Stimulated activated naive CD8-positive, alpha-beta T cell treated with anti-CD3 and anti-CD28 coated beads, Interleukin-15, Interleukin-2, amounts not matched to agents 100 U/mL and 50 U/mL, for 24 hours (primary cell): ENCODE data around the gene UIMC1.
"Not testable (repeated sequence)": the region's sequence is repeated elsewhere in the genome, so short reads cannot be mapped to it uniquely, and the experiment has no call there.

ENCODE experiments used
- ATAC-seq: fragments of 150-1000 bp; cut with Tn5 transposase; one replicate; pipeline ENCODE4 v1.10.0; 2021
- DNase-seq: peaks from one replicate; pipeline ENCODE4 v3.0.0; 2021

UIMC1 gene

GRCh38 chr5:176883700-176884570, 122.6 kb downstream of the UIMC1 start:
- DNase-seq: no peak
- ATAC-seq: no peak

GRCh38 chr5:176882567-176882903, 124.0 kb downstream of the UIMC1 start:
- ATAC-seq (no peak), DNase-seq (no peak)

GRCh38 chr5:176881816-176882566, 124.6 kb downstream of the UIMC1 start:
- ATAC-seq: no peak
- no peak for DNase-seq

DNA sequence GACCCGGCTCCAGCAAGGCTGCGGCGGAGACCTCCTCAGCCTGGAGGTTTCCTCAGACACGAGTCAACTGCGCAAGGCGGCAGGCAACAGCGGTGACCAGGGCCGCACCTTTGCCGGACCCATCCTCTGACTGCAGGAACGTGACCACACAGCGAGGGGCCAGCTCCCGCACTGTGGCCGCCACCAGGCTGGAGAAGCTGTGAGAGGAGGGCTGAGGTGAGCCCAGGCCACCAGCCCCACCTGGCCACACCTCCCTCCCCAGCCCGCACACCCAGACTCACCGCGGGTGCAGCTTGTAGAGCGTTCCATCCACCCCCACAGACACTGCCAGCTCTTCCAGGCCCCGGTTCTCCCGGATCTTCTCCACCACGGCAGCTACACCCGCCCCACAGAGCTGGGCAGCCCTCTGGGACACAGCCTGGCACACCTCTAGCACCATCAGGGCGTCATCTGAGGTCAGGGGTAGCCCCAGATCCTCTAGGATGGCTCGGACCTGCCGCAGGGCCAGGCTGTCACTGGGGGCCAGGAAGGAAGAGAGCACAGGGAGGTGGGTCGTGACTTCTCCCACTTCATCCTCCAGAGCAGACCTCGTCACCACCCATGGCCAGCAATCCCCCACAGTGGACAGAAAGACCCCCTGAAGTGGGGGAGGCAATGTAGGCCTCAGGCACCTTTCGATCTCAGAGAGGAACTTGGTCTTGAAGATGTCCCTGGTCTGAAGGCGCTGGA, 125.4 kb downstream of the UIMC1 start:
- ATAC-seq (no peak), DNase-seq (no peak)

- no peak for DNase-seq
- ATAC-seq: no peak
Measured at GRCh38 chr5:176880366-176881020, 126.1 kb downstream of the UIMC1 start.

GRCh38 chr5:176879663-176880361, 126.8 kb downstream of the UIMC1 start:
- DNase-seq (no peak), ATAC-seq (no peak)

DNA sequence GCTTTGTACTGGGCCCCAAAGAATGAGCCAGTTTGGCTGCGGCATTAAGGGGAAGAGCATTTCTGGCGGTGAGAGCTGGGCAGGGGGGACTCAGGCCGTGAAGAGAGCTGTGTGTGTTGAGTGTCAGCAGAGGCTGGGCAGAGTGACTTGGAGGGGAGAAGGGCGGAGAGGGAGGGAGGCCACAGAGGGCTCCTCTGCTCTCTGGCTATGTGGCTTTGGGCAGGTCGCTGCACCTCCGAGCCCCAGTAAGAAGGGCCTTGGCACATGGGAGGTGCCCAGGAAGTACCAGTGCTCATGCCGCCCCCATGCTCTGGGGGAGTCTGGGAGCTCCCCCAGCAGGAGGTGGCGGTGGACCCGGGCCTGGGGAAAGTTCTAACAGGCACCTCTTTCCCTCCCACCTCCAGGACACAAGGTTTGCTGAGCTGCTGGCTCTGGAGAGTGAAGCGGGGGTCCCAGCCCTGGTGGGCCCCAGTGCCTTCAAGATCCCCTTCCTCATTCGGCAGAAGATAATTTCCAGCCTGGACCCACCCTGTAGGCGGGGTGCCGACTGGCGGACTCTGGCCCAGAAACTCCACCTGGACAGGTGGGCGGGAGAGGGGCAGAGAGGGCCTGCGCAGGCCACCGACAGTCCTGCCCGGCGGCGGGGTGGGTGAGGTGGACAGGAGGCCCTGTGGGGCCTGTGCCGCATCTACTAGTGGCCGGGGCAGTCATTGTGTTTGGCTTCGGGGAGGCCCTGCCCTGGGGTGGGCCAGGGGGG, 127.5 kb downstream of the UIMC1 start:
- ATAC-seq (no peak), DNase-seq (no peak)

- DNase-seq (no peak), ATAC-seq (no peak)
Measured at GRCh38 chr5:176878463-176878862, 128.1 kb downstream of the UIMC1 start.

GRCh38 chr5:176877793-176878331, 128.7 kb downstream of the UIMC1 start:
- no peak for ATAC-seq
- no peak for DNase-seq

GRCh38 chr5:176876506-176877431, 129.8 kb downstream of the UIMC1 start:
- ATAC-seq (no peak), DNase-seq (no peak)

DNA sequence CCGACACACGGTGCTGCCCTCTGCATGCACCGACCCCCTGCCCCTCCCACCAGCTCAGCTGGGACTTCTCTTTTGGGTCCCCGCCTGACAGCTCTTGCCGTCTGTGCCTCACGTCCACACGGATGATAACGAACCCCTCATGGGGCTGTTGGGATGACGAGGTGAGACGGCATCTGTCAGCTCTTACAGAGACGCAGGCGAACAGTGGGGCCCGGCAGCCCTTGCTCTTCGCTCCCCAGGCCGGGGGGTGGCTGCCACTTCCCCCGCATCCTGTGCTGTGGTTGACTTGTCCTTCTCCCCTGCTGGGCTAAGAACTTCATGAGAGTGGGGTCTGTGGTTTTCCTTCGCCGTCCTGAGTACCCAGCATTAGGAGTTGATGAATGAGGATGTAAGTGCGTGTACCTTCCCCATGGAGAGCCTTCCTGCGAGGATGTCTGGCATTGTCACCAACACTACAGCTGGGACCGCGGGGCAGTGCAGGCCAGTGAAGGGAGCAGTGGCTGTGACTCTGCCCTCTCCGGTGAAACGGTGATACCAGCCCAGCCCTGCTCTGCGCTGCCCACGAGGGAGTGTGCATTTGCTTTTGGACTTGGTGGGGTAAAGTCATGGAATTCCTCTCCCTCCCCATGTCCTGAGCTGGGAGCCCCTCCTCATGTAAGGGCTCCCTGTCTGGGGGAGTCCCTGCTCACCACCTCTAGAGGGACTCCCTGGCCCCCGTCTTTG, 130.6 kb downstream of the UIMC1 start:
- ATAC-seq (peak; percentile 21), DNase-seq (no peak)

GRCh38 chr5:176875014-176875550, 131.5 kb downstream of the UIMC1 start:
- DNase-seq: no peak
- no peak for ATAC-seq

DNA sequence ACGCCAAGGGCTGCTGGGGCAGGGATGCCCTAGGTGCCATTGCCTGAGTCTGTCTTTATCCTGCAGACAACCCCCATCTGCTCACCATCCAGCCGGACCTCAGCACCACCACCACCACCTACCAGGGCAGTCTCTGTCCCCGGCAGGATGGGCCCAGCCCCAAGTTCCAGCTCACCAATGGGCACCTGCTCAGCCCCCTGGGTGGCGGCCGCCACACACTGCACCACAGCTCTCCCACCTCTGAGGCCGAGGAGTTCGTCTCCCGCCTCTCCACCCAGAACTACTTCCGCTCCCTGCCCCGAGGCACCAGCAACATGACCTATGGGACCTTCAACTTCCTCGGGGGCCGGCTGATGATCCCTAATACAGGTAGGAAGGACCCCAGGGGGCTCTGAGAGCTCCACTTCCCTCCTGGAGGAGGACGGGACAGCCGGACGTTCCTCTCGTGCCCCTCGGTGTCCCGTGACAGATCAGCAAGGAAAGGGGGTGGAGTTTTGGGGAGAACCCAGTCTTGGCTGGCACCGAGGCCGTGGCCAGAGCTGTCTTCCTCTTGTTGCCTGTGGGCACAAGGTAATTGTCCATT, 132.3 kb downstream of the UIMC1 start:
- DNase-seq (no peak), ATAC-seq (no peak)

DNA sequence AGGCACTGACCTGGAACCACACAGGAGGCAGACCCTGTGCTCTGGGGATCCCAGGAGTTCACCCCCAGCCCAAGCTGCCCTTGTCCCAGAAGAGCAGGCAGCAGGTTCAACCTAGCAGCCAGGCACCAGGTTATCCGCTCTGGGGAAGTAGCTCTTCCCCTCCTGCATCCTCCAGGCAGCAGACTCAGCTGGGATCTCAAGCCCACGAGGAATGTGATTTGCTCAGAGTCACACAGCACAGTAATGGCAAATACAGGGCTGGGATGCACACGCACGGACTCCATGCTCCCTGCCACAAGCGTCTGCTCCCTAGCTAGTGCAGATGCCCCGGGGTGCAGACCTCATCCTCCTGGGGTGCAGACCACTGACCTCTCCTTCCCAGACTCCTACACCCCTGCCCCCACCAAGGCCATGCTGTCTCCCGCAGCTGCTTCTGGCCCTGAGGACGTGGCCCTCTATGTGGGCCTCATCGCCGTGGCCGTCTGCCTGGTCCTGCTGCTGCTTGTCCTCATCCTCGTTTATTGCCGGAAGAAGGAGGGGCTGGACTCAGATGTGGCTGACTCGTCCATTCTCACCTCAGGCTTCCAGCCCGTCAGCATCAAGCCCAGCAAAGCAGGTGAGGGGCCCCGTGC, 132.9 kb downstream of the UIMC1 start:
- no peak for ATAC-seq
- no peak for DNase-seq

GRCh38 chr5:176873011-176873410, 133.6 kb downstream of the UIMC1 start:
- DNase-seq, ATAC-seq: not testable (repeated sequence)

- not testable (repeated sequence) for DNase-seq, ATAC-seq
Measured at GRCh38 chr5:176872586-176872985, 134.0 kb downstream of the UIMC1 start.

DNA sequence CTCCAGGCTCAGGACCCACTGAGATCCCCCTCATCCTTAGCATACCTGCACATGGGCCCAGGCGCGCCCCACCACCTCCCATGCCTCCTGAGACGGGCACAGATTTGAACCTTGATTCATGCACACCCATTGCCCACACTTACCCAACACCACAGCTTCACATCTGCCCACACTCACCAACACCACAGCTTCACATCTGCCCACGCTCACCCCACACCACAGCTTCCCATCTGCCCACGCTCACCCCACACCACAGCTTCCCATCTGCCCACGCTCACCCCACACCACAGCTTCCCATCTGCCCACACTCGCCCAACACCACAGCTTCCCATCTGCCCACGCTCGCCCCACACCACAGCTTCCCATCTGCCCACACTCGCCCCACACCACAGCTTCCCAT, 135.9 kb downstream of the UIMC1 start:
- not testable (repeated sequence) for DNase-seq, ATAC-seq
